Heart right ventricle (tissue), 16 donors: ENCODE results near the gene IRX4. TPM values are rescaled to one million over a fixed set of nuclear protein-coding genes. Genes with fewer than 3 reads are reported as not detected.
"Not testable (repeated sequence)": the region's sequence is repeated elsewhere in the genome, so short reads cannot be mapped to it uniquely, and the experiment has no call there.

Experiments used
- ATAC-seq, 8 donors: fragments of 200-7000 bp; cut with Tn5 transposase; one replicate each; pipeline ENCODE4 v1.9.1; 2020; ENCODE audit warnings: mild to moderate bottlenecking in 8 of 8, moderate library complexity in 8 of 8, moderate number of reproducible peaks in 1 of 8
- DNase-seq, 2 donors: peaks; one replicate each; pipeline ENCODE4 v3.0.0-alpha.2; 2020
- H3K27ac ChIP-seq, 10 donors: fragments of 200-600 bp; sonication (generic) in 2 of 10; one replicate each; pipeline versions ENCODE4 v1.5.0 to v1.8.0; 2020 to 2022; ENCODE audit warnings: mild to moderate bottlenecking in 3 of 10
- H3K27me3 ChIP-seq, 7 donors: fragments of 200-600 bp; one replicate each; pipeline ENCODE4 v1.8.0; 2021 to 2022; ENCODE audit warnings: mild to moderate bottlenecking in 2 of 7
- H3K36me3 ChIP-seq, 9 donors: fragments of 200-600 bp; sonication (generic) in 1 of 9; one replicate each; pipeline versions ENCODE4 v1.5.0 to v1.8.0; 2020 to 2022; ENCODE audit warnings: mild to moderate bottlenecking in 2 of 9
- H3K4me1 ChIP-seq, 9 donors: fragments of 200-600 bp; sonication (generic) in 1 of 9; one replicate each; pipeline versions ENCODE4 v1.5.0 to v1.8.0; 2020 to 2022; ENCODE audit warnings: mild to moderate bottlenecking in 4 of 9
- H3K4me3 ChIP-seq, 10 donors: fragments of 200-600 bp; sonication (generic) in 2 of 10; one replicate each; pipeline versions ENCODE4 v1.5.0 to v1.8.0; 2020 to 2022; ENCODE audit warnings: mild to moderate bottlenecking in 7 of 10, moderate library complexity in 2 of 10
- H3K9me3 ChIP-seq, 11 donors: fragments of 200-600 bp in 10 of 11; sonication (generic) in 2 of 11; one replicate each; pipeline versions ENCODE4 v1.5.0 to v1.8.0; 2013 to 2022; ENCODE audit warnings: mild to moderate bottlenecking in 2 of 11, control low read depth in 1 of 11, moderate library complexity in 1 of 11
- CTCF ChIP-seq, 9 donors: fragments of 200-600 bp; sonication (generic) in 2 of 9; IDR thresholded peaks; one replicate each; pipeline versions ENCODE4 v1.5.0 to v1.8.0; 2021 to 2022; ENCODE audit warnings: antibody characterized with exemption in 9 of 9, mild to moderate bottlenecking in 5 of 9, moderate library complexity in 1 of 9
- WGBS, 2 donors: extraction: QIAGEN DNeasy Blood & Tissue Kit; methylation state at CpG; one replicate each; pipeline ENCODE4 v1.1.7; 2013; ENCODE audit warnings: inconsistent platforms in 1 of 2; 5-methylcytosine and 5-hydroxymethylcytosine counted together
- intact Hi-C, 10 donors: fragments of 100-400 bp; cut with DNase I; formaldehyde crosslinking; loops; one replicate each; pipeline versions ENCODE4 v1.11.1 to v1.14.2; 2022
- polyA plus RNA-seq, 2 donors: library from polyadenylated mRNA; stranded (reverse); fragments of 200-250 nt; gene quantifications; one replicate each; pipeline ENCODE4 v1.2.3, GENCODE V29; 2013
- total RNA-seq, 10 donors: library from RNA; stranded (reverse); fragmentation: NEBNext Ultra II Directional in 3 of 10; extraction: Animal tissue kit (Norgen Biotek cat#: 25700) in 3 of 10; gene quantifications; one replicate each; pipeline versions ENCODE4 v1.2.1 to v1.2.4, GENCODE V29; 2021 to 2023
- donor health status: Arrhythmogenic right ventricular cardiomyopathy.
- donor health status: ischemic (EF 13 %, LVEDD 7.1; RV severe dilation, severe dysfunction).
- donor health status: healthy with polysubstance abuse.
- donor health status: DM: no; HTN: yes; CAD: no.
- donor health status: DM: no; HTN: no; CAD: no.
- donor health status: ischemic (EF 25% LVEDD 6.9; RV normal size, moderate dysfunction).
- donor health status: ischemic (EF 25% LVEDD 5.7; RV mildly dilated, moderate dysfunction).
- donor health status: healthy.
- donor health status: DM: yes; HTN: yes; CAD: no.
- donor health status: Ischemic cardiomyopathy.
- donor health status: ischemic (EF 35%, LVEDD 5.7; RV mildly dilated, moderate dysfunction).
- donor health status: nonischemic (EF 11% LVEDD 7.7; RV severe dilation, severe dysfunction).
- donor health status: DM: yes; HTN: yes; CAD: no.
- donor health status: PGD.
- donor health status: ischemic (EF 29% LVEDD 5.4; RV normal size, mild dysfunction).
- donor health status: nonischemic (EF 23%, LVEDD 6.1; RV moderate dilation, normal function).

IRX4 gene
- total and polyA plus RNA-seq, 12 donors, result 6.1 to 19.1 (median 11.2) TPM

- DNase-seq (no peak), ATAC-seq (no peak)
- Histone ChIP-seq H3K36me3 (no peaks in the 10 kb centered on the region), H3K4me3 (no peak overlapping the region), H3K27me3 (peaks cover 0 to 33% (median 23%) of the 10 kb centered on the region in 7 donors), H3K27ac (no peak overlapping the region), H3K4me1 (peaks cover 0 to 4% (median 0%) of the 10 kb centered on the region in 9 donors), H3K9me3 (no peaks in the 10 kb centered on the region)
- TF ChIP-seq CTCF (IDR thresholded peaks at IDR 0.05), result no peak
- 86 to 88% methylated on average over 13 of the region's 13 CpGs for WGBS, 2 donors
- intact Hi-C loops, result no loop called here
Measured at GRCh38 chr5:1846583-1846982, 36.1 kb downstream of the IRX4 start.

- DNase-seq, result no peak
- peaks cover 0 to 13% (median 4%) of the 10 kb centered on the region in 9 donors for H3K4me1 ChIP-seq
- H3K4me3 ChIP-seq, result no peak overlapping the region
- intact Hi-C loops, result no loop called here
- H3K36me3 ChIP-seq, result no peaks in the 10 kb centered on the region
- ATAC-seq, result no peak
- no peaks in the 10 kb centered on the region for H3K9me3 ChIP-seq
- H3K27ac ChIP-seq, result no peak overlapping the region
- peaks cover 0 to 34% (median 24%) of the 10 kb centered on the region in 7 donors for H3K27me3 ChIP-seq
- 93 to 94% methylated on average over 1 of the region's 1 CpG for WGBS, 2 donors
- no peak for TF ChIP-seq CTCF (IDR thresholded peaks at IDR 0.05)
Measured at GRCh38 chr5:1845696-1846095, 37.0 kb downstream of the IRX4 start.

- H3K4me3 ChIP-seq, result no peak overlapping the region
- H3K27me3 ChIP-seq, result peaks cover 0 to 34% (median 24%) of the 10 kb centered on the region in 7 donors
- no peak for TF ChIP-seq CTCF (IDR thresholded peaks at IDR 0.05)
- intact Hi-C loops, result no loop called here
- H3K36me3 ChIP-seq, result no peaks in the 10 kb centered on the region
- 92 to 95% methylated on average over 5 of the region's 5 CpGs for WGBS, 2 donors
- peaks cover 0 to 13% (median 4%) of the 10 kb centered on the region in 9 donors for H3K4me1 ChIP-seq
- no peak for DNase-seq
- H3K27ac ChIP-seq, result no peak overlapping the region
- no peaks in the 10 kb centered on the region for H3K9me3 ChIP-seq
- no peak for ATAC-seq
Measured at GRCh38 chr5:1844708-1845436, 37.9 kb downstream of the IRX4 start.

GRCh38 chr5:1843761-1844160 lies 39.0 kb downstream of the IRX4 start:
- intact Hi-C loops, H3K36me3 ChIP-seq, H3K27ac ChIP-seq, ATAC-seq, H3K9me3 ChIP-seq, H3K4me3 ChIP-seq, DNase-seq: not testable (repeated sequence)
- H3K27me3 ChIP-seq, result peaks cover 0 to 35% (median 18%) of the 10 kb centered on the region in 7 donors
- H3K4me1 ChIP-seq, result peaks cover 0 to 13% (median 4%) of the 10 kb centered on the region in 9 donors
- 84 to 89% methylated on average over 10 of the region's 10 CpGs for WGBS, 2 donors
